Fibroblast of mammary gland (primary cell): Measurements from ENCODE around the gene FAF1.
A peak's percentile ranks its signal among the peaks of the same experiment; 100 is the strongest.
"Not testable (repeated sequence)": the region's sequence is repeated elsewhere in the genome, so short reads cannot be mapped to it uniquely, and the experiment has no call there.

Experiments used
- DNase-seq: peaks from one replicate; pipeline ENCODE4 v3.0.0-alpha.2; 2010; ENCODE audit warnings: low read depth
- H3K4me3 ChIP-seq: 2 replicates; pipeline ENCODE4 v1.5.1; 2011; ENCODE audit warnings: low read depth, mild to moderate bottlenecking, low read length, moderate library complexity; ENCODE audit not compliant: control insufficient read depth
- TF ChIP-seq, protein P1 (sequence below): conservative IDR thresholded peaks from 2 replicates; pipeline ENCODE4 v1.5.1; 2011; ENCODE audit warnings: low read depth, low read length, inconsistent platforms; ENCODE audit not compliant: control insufficient read depth, insufficient read depth

FAF1 gene

GRCh38 chr1:50959913-50960844 lies at the start of gene FAF1:
Gene FAF1, minus strand, starts transcription at chr1:50960267. Its CDS starts 456 bp downstream, at chr1:50959811.
- DNase-seq = peak; percentile 95
- H3K4me3 ChIP-seq = peak within 1 kb of the TSS; percentile 96
- TF ChIP-seq, protein P1, sequence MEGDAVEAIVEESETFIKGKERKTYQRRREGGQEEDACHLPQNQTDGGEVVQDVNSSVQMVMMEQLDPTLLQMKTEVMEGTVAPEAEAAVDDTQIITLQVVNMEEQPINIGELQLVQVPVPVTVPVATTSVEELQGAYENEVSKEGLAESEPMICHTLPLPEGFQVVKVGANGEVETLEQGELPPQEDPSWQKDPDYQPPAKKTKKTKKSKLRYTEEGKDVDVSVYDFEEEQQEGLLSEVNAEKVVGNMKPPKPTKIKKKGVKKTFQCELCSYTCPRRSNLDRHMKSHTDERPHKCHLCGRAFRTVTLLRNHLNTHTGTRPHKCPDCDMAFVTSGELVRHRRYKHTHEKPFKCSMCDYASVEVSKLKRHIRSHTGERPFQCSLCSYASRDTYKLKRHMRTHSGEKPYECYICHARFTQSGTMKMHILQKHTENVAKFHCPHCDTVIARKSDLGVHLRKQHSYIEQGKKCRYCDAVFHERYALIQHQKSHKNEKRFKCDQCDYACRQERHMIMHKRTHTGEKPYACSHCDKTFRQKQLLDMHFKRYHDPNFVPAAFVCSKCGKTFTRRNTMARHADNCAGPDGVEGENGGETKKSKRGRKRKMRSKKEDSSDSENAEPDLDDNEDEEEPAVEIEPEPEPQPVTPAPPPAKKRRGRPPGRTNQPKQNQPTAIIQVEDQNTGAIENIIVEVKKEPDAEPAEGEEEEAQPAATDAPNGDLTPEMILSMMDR = peak; percentile 11

DNA sequence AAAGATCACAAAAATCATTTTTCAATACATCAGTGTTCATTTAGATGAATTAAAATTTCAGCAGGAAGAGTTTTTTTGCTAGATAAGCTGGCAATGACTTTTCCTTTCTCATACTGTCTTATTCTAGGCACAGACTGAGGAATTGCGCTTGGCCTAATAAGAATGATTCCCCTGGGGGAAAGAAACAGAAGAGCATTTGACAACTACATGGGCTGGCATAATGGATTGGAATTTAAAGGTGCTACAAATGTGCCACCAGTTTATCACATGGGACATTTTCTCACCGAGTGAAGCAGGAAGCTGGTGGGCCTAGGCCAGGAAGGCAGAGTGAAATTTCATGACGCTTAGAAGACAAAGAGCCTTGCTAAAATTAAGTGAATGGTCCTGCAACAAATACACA lies 49.3 kb upstream of the FAF1 start:
- no peak for DNase-seq
- H3K4me3 ChIP-seq = no peak overlapping the region
- TF ChIP-seq, protein P1 = no peak

- not testable (repeated sequence) for H3K4me3 ChIP-seq, DNase-seq
These were observed 45.5 kb upstream of the FAF1 start for GRCh38 chr1:51005549-51005948.

DNA sequence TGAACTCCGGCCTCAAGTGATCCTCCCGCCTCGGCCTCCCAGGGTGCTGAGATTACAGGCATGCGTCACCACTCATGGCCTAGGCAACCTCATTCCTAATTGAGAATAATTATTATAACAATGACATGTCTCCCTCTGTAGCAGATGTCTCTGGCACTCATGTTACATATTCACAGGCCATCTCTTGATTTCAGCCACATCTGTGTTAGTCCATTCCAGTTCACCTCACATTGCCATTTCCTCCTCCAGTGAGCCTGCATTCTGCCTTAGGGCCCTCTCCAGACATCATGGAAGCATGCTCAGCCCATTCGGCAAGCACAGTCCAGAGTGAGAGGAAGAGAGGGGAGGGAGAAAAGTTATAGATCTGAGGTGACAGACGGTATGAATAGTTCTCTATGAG lies 42.4 kb upstream of the FAF1 start:
- H3K4me3 ChIP-seq = no peak overlapping the region
- TF ChIP-seq, protein P1 = no peak
- DNase-seq = no peak

GRCh38 chr1:51000651-51001050 lies 40.6 kb upstream of the FAF1 start:
- no peak for DNase-seq
- H3K4me3 ChIP-seq = no peak overlapping the region
- TF ChIP-seq, protein P1 = no peak

DNA sequence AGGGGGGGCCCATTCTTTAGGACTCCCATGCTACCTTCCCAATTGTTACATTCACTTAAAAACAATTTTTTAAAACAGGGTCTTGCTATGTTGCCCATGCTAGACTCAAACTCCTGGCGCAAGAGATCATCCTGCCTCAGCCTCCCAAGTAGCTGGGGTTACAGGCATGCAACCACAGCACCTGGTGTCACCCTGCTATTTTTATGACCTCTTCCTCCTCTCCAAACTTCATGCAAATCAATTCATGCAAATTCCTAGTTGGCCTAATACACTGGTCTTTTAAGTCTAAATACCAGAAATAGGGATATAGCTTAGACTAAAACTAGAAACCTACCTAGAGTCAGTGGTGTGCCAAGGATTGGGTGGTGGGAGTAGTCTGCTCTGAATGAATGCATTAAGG lies 40.1 kb upstream of the FAF1 start:
- H3K4me3 ChIP-seq = no peak overlapping the region
- no peak for DNase-seq
- TF ChIP-seq, protein P1 = no peak

DNA sequence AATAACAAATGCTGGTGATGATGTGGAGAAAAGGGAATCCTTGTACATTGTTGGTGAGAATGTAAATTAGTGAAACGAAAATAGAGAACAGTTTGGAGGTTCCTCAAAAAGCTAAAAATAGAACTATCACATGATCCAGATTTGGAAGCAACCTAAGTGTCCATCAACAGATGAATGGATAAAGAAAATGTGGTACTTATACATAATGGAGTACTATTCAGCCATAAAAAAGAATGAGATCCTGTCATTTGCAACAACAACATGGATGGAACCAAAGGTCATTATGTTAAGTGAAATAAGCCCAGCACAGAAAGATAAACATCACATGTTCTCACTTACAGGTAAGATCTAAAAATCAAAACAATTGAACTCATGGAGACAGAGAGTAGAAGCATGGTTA lies 39.3 kb upstream of the FAF1 start:
- DNase-seq, H3K4me3 ChIP-seq: not testable (repeated sequence)
